GM18498 (cell line): Measurements from ENCODE around the gene LBX2.
"Not testable (repeated sequence)": the region's sequence is repeated elsewhere in the genome, so short reads cannot be mapped to it uniquely, and the experiment has no call there.

Experiments used
- ATAC-seq: cut with Tn5 transposase; IDR thresholded peaks from one replicate; pipeline ENCODE4 v1.9.1; 2021; ENCODE audit warnings: mild to moderate bottlenecking, moderate library complexity; ENCODE audit not compliant: unreplicated experiment

Gene LBX2

GRCh38 chr2:74488643-74489481 lies 10.5 kb downstream of the LBX2 start:
- ATAC-seq = no peak

GRCh38 chr2:74486141-74486540 lies 13.3 kb downstream of the LBX2 start:
- ATAC-seq = no peak

- not testable (repeated sequence) for ATAC-seq
These were observed 15.7 kb downstream of the LBX2 start for GRCh38 chr2:74483675-74484164.

GRCh38 chr2:74482801-74483674 lies 16.4 kb downstream of the LBX2 start, which contains the start of the genes CCDC142 and TTC31:
TSS of gene CCDC142 (minus strand) at chr2:74482998. CDS start at chr2:74482837, 161 bp downstream.
TSS of gene TTC31 (plus strand) at chr2:74483081. CDS start at chr2:74483096, 15 bp downstream.
- ATAC-seq = peak; percentile 90

- ATAC-seq = peak; percentile 41
These were observed 17.2 kb downstream of the LBX2 start for GRCh38 chr2:74481961-74482800.

- ATAC-seq = no peak
These were observed 18.0 kb downstream of the LBX2 start for GRCh38 chr2:74481431-74481830.

- ATAC-seq = no peak
These were observed 24.5 kb downstream of the LBX2 start for GRCh38 chr2:74474899-74475298.

GRCh38 chr2:74474481-74474880 lies 24.9 kb downstream of the LBX2 start:
- no peak for ATAC-seq

- no peak for ATAC-seq
These were observed 26.5 kb downstream of the LBX2 start for GRCh38 chr2:74472945-74473258.

GRCh38 chr2:74472086-74472944 lies 27.1 kb downstream of the LBX2 start, which contains the start of gene MRPL53:
TSS of gene MRPL53 (minus strand) at chr2:74472680. CDS start at chr2:74472660, 20 bp downstream.
- ATAC-seq = peak; percentile 87

- ATAC-seq = no peak
These were observed 27.9 kb downstream of the LBX2 start for GRCh38 chr2:74471332-74472065.

GRCh38 chr2:74470742-74471141 lies 28.7 kb downstream of the LBX2 start:
- ATAC-seq = not testable (repeated sequence)

GRCh38 chr2:74464406-74464805 lies 35.0 kb downstream of the LBX2 start:
- ATAC-seq = no peak

- no peak for ATAC-seq
These were observed 36.7 kb downstream of the LBX2 start for GRCh38 chr2:74462786-74463105.

- no peak for ATAC-seq
These were observed 37.2 kb downstream of the LBX2 start for GRCh38 chr2:74462054-74462785.

GRCh38 chr2:74461187-74462053 lies 38.0 kb downstream of the LBX2 start:
- no peak for ATAC-seq

GRCh38 chr2:74460187-74460586 lies 39.2 kb downstream of the LBX2 start:
- ATAC-seq = not testable (repeated sequence)
